Mesendoderm (in vitro differentiated cells): Measurements from ENCODE around the gene MAN1B1.
"Not testable (repeated sequence)": the region's sequence is repeated elsewhere in the genome, so short reads cannot be mapped to it uniquely, and the experiment has no call there.

ENCODE experiments used
- DNase-seq: peaks from one replicate; pipeline ENCODE4 v3.0.0; 2013
- H2AK5ac ChIP-seq: 2 replicates; pipeline ENCODE4 v1.6.1; 2013; ENCODE audit warnings: low read length, inconsistent platforms
- H2BK120ac ChIP-seq: 2 replicates; pipeline ENCODE4 v1.6.1; 2013; ENCODE audit warnings: low read depth, mild to moderate bottlenecking, low read length, moderate library complexity, mixed read lengths
- H2BK15ac ChIP-seq: replicated peaks from 2 replicates; pipeline ENCODE4 v1.6.1; 2013; ENCODE audit warnings: low read depth, mild to moderate bottlenecking, moderate library complexity
- H2BK5ac ChIP-seq: 2 replicates; pipeline ENCODE4 v1.6.1; 2013; ENCODE audit warnings: low read length, inconsistent platforms
- H3K18ac ChIP-seq: 2 replicates; pipeline ENCODE4 v1.6.1; 2013; ENCODE audit warnings: mild to moderate bottlenecking, low read length, mixed read lengths
- H3K23ac ChIP-seq: one replicate; pipeline ENCODE4 v1.6.1; 2013; ENCODE audit warnings: low read length
- H3K27ac ChIP-seq: 2 replicates; pipeline ENCODE4 v1.5.1; 2013; ENCODE audit warnings: low read depth, mild to moderate bottlenecking, inconsistent platforms, low read length, moderate library complexity
- H3K27me3 ChIP-seq: 2 replicates; pipeline ENCODE4 v1.6.1; 2013; ENCODE audit warnings: low read length, control low read depth, mild to moderate bottlenecking, inconsistent platforms; ENCODE audit not compliant: insufficient read depth, poor library complexity
- H3K36me3 ChIP-seq: 2 replicates; pipeline ENCODE4 v1.6.1; 2013; ENCODE audit warnings: low read length, inconsistent platforms; ENCODE audit not compliant: control insufficient read depth, insufficient read depth
- H3K4ac ChIP-seq: one replicate; pipeline ENCODE4 v1.6.1; 2013; ENCODE audit warnings: low read depth, mild to moderate bottlenecking, low read length, moderate library complexity
- H3K4me1 ChIP-seq: 2 replicates; pipeline ENCODE4 v1.6.1; 2013; ENCODE audit warnings: low read depth, low read length, inconsistent platforms; ENCODE audit not compliant: control insufficient read depth
- H3K4me2 ChIP-seq: 2 replicates; pipeline ENCODE4 v1.6.1; 2013; ENCODE audit warnings: low read length
- H3K4me3 ChIP-seq: 2 replicates; pipeline ENCODE4 v1.5.1; 2013; ENCODE audit warnings: mild to moderate bottlenecking, low read length
- H3K56ac ChIP-seq: one replicate; pipeline ENCODE4 v1.6.1; 2013; ENCODE audit warnings: low read length
- H3K79me1 ChIP-seq: 2 replicates; pipeline ENCODE4 v1.6.1; 2013; ENCODE audit warnings: low read length, inconsistent platforms
- H3K79me2 ChIP-seq: 2 replicates; pipeline ENCODE4 v1.6.1; 2013; ENCODE audit warnings: mild to moderate bottlenecking, low read length; ENCODE audit not compliant: control insufficient read depth, insufficient read depth
- H3K9ac ChIP-seq: 2 replicates; pipeline ENCODE4 v1.6.1; 2013; ENCODE audit warnings: low read length, inconsistent platforms
- H4K5ac ChIP-seq: one replicate; pipeline ENCODE4 v1.6.1; 2013; ENCODE audit warnings: low read length
- H4K8ac ChIP-seq: one replicate; pipeline ENCODE4 v1.6.1; 2013; ENCODE audit warnings: low read depth, mild to moderate bottlenecking, control low read depth, low read length, moderate library complexity
- WGBS: extraction: QIAGEN DNeasy Blood & Tissue Kit; methylation state at CpG from one replicate; pipeline ENCODE4 v1.1.7; 2013; ENCODE audit warnings: low lambda C conversion rate, missing lambda C conversion rate; ENCODE audit not compliant: insufficient coverage; ENCODE audit errors: extremely low coverage; 5-methylcytosine and 5-hydroxymethylcytosine counted together

Gene MAN1B1

GRCh38 chr9:137130176-137130755, 43.5 kb downstream of the MAN1B1 start:
- H3K18ac ChIP-seq: peak overlapping the region; percentile 46

GRCh38 chr9:137134191-137134590, 47.4 kb downstream of the MAN1B1 start:
- no peak overlapping the region for H2BK120ac ChIP-seq
- H2AK5ac ChIP-seq: no peak overlapping the region
- H3K9ac ChIP-seq: no peak overlapping the region
- H3K18ac ChIP-seq: no peak overlapping the region
- H3K36me3 ChIP-seq: no peaks in the 10 kb centered on the region
- DNase-seq: no peak
- no peak overlapping the region for H3K4me2 ChIP-seq
- H4K8ac ChIP-seq: no peak overlapping the region
- H3K23ac ChIP-seq: no peak overlapping the region
- H3K27me3 ChIP-seq: peaks cover 11% of the 10 kb centered on the region
- no peaks in the 10 kb centered on the region for H3K4me1 ChIP-seq
- WGBS: no CpG with 5 or more reads among the region's 4 CpGs
- H3K79me1 ChIP-seq: no peaks in the 10 kb centered on the region
- H3K79me2 ChIP-seq: no peaks in the 10 kb centered on the region
- H3K4ac ChIP-seq: no peak overlapping the region
- no peak overlapping the region for H4K5ac ChIP-seq
- H3K4me3 ChIP-seq: no peak overlapping the region
- no peak overlapping the region for H3K27ac ChIP-seq
- H2BK5ac ChIP-seq: no peak overlapping the region
- H3K56ac ChIP-seq: no peak overlapping the region
- no peak overlapping the region for H2BK15ac ChIP-seq

More at GRCh38 chr9:137130176-137130755, 43.5 kb downstream of the MAN1B1 start:
- no CpG with 5 or more reads among the region's 58 CpGs for WGBS
- H3K27ac ChIP-seq: no peak overlapping the region
- H2BK120ac ChIP-seq: no peak overlapping the region
- peak overlapping the region; percentile 61 for H3K4ac ChIP-seq
- H4K8ac ChIP-seq: peak overlapping the region; percentile 58
- H3K4me1 ChIP-seq: no peaks in the 10 kb centered on the region
- H4K5ac ChIP-seq: no peak overlapping the region
- H3K4me3 ChIP-seq: peak overlapping the region; percentile 51
- H2BK5ac ChIP-seq: no peak overlapping the region
- no peak overlapping the region for H3K23ac ChIP-seq
- H3K27me3 ChIP-seq: no peaks in the 10 kb centered on the region
- DNase-seq: peak; percentile 10
- H2AK5ac ChIP-seq: no peak overlapping the region
- peak overlapping the region; percentile 97 for H3K56ac ChIP-seq
- H3K9ac ChIP-seq: peak overlapping the region; percentile 65
- H3K36me3 ChIP-seq: no peaks in the 10 kb centered on the region
- H3K79me1 ChIP-seq: peaks cover 3% of the 10 kb centered on the region
- H3K79me2 ChIP-seq: no peaks in the 10 kb centered on the region
- H3K4me2 ChIP-seq: peak overlapping the region; percentile 45
- no peak overlapping the region for H2BK15ac ChIP-seq

- not testable (repeated sequence) for H2BK15ac ChIP-seq, H3K23ac ChIP-seq, H4K5ac ChIP-seq, H3K56ac ChIP-seq, H3K27ac ChIP-seq, H3K79me2 ChIP-seq, H3K36me3 ChIP-seq, H3K4me2 ChIP-seq, H3K4me1 ChIP-seq, DNase-seq, H2AK5ac ChIP-seq, H3K4ac ChIP-seq, H3K4me3 ChIP-seq, H2BK120ac ChIP-seq, H2BK5ac ChIP-seq, H3K18ac ChIP-seq, H3K79me1 ChIP-seq, H4K8ac ChIP-seq, H3K9ac ChIP-seq
- no CpG with 5 or more reads among the region's 9 CpGs for WGBS
- peaks cover 18% of the 10 kb centered on the region for H3K27me3 ChIP-seq
These were observed 48.4 kb downstream of the MAN1B1 start for GRCh38 chr9:137135154-137135553.

GRCh38 chr9:137136261-137136880, 49.6 kb downstream of the MAN1B1 start:
- Histone ChIP-seq H3K4ac (no peak overlapping the region), H3K23ac (no peak overlapping the region), H4K5ac (no peak overlapping the region), H3K79me2 (no peaks in the 10 kb centered on the region), H3K27me3 (peaks cover 18% of the 10 kb centered on the region), H2BK120ac (no peak overlapping the region), H2BK15ac (no peak overlapping the region), H3K4me3 (no peak overlapping the region), H4K8ac (no peak overlapping the region), H3K4me2 (no peak overlapping the region), H3K4me1 (no peaks in the 10 kb centered on the region), H2AK5ac (no peak overlapping the region), H3K18ac (no peak overlapping the region), H3K56ac (no peak overlapping the region), H3K27ac (no peak overlapping the region), H3K9ac (no peak overlapping the region), H3K79me1 (no peaks in the 10 kb centered on the region), H2BK5ac (no peak overlapping the region), H3K36me3 (no peaks in the 10 kb centered on the region)
- DNase-seq: no peak
- no CpG with 5 or more reads among the region's 27 CpGs for WGBS

- Histone ChIP-seq H4K8ac (no peak overlapping the region), H2BK120ac (no peak overlapping the region), H3K4me1 (no peaks in the 10 kb centered on the region), H2AK5ac (no peak overlapping the region), H3K23ac (no peak overlapping the region), H3K79me1 (no peaks in the 10 kb centered on the region), H3K27ac (no peak overlapping the region), H4K5ac (no peak overlapping the region), H2BK5ac (no peak overlapping the region), H3K4me2 (no peak overlapping the region), H3K56ac (no peak overlapping the region), H3K18ac (no peak overlapping the region), H3K79me2 (no peaks in the 10 kb centered on the region), H3K4me3 (no peak overlapping the region), H2BK15ac (no peak overlapping the region), H3K4ac (no peak overlapping the region), H3K27me3 (peaks cover 18% of the 10 kb centered on the region), H3K36me3 (no peaks in the 10 kb centered on the region), H3K9ac (no peak overlapping the region)
- no peak for DNase-seq
- WGBS: no CpG with 5 or more reads among the region's 23 CpGs
These were observed 50.3 kb downstream of the MAN1B1 start for GRCh38 chr9:137136881-137137607.
